H1 (cell line): ENCODE data around the gene PLPP7. TPM values are rescaled to one million over a fixed set of nuclear protein-coding genes. Genes with fewer than 3 reads are reported as not detected.

ENCODE experiments used
- EGR1 ChIP-seq: IDR thresholded peaks from 2 replicates; pipeline ENCODE4 v1.6.1; 2011; ENCODE audit warnings: low read depth, low read length, borderline replicate concordance
- RBBP5 ChIP-seq: IDR thresholded peaks from 2 replicates; pipeline ENCODE4 v1.7.1; 2012; ENCODE audit warnings: low read depth, mild to moderate bottlenecking, inconsistent platforms, low read length, moderate library complexity, borderline replicate concordance
- SIX5 ChIP-seq: IDR thresholded peaks from 2 replicates; pipeline ENCODE4 v1.6.1; 2011; ENCODE audit warnings: mild to moderate bottlenecking, low read depth, low read length
- TEAD4 ChIP-seq: IDR thresholded peaks from 2 replicates; pipeline ENCODE4 v1.6.1; 2012; ENCODE audit warnings: low read depth, low read length, inconsistent platforms, mixed read lengths
- polyA plus RNA-seq, 7 experiments: library from polyadenylated mRNA; depleted of rRNA in 3 of 7; stranded (reverse) in 5 of 7; unstranded in 2 of 7; fragments of >200 nt in 5 of 7; fragments of 200-250 nt in 2 of 7; gene quantifications; 1 replicate in 5 of 7; 2 replicates in 1 of 7; 4 replicates in 1 of 7; pipeline versions ENCODE4 v1.2.1 to v1.2.3, GENCODE V29; 2011 to 2013; ENCODE audit warnings: missing spikeins in 2 of 7, mixed read lengths in 2 of 7
- total RNA-seq: library from RNA; stranded (reverse); fragmentation: NEBNext Ultra II Directional; extraction: Animal tissue kit (Norgen Biotek cat#: 25700); gene quantifications from 2 replicates; pipeline ENCODE4 v1.2.1, GENCODE V29; 2021

Gene PLPP7
- total and polyA plus RNA-seq, 2 of the 8 experiments (the other 6 are each of a cell fraction or from before 2014, with no cell fraction given), result 3.4 to 3.9 TPM

DNA sequence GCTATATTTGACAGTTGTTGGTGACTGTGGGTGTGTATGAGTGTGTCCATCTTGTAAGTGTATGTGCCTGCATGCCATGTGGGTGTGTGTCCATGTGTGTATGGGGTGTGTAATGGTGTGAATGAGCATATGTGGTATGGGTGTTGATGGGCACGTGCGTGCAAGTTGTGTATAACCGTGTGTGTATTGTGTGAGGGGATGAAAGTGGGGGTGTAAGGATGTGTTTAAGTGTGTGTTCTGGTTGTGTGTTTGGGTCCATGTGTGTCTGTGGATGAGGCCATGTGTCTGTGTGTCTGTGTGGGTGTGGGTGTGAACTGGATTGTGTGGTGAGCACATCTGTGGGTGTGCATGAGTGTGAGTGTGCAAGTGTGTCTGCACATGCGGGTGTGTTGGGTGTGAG is 7.3 kb upstream of the PLPP7 start (continued):
- TF ChIP-seq RBBP5 (no peak), EGR1 (no peak), TEAD4 (no peak), SIX5 (no peak)
- TF ChIP-seq, all 59 proteins: peak for 0
